Adrenal gland (tissue), 5 donors: ENCODE measurements around the gene CDKAL1.

ENCODE experiments used
- CTCF ChIP-seq, 6 experiments: fragments of 450-650 bp in 4 of 6; fragments of 200-600 bp in 2 of 6; sonication (generic) in 1 of 6; IDR thresholded peaks; 1 replicate in 5 of 6; 2 replicates in 1 of 6; pipeline versions ENCODE4 v1.5.1 to v1.8.0; 2016 to 2021; ENCODE audit warnings: antibody characterized with exemption in 6 of 6, mild to moderate bottlenecking in 2 of 6, moderate library complexity in 1 of 6
- POLR2A ChIP-seq, 2 donors: fragments of 450-650 bp; IDR thresholded peaks; one replicate each; pipeline ENCODE4 v1.6.1; 2017; ENCODE audit warnings: antibody characterized with exemption in 2 of 2, mild to moderate bottlenecking in 2 of 2, moderate library complexity in 1 of 2
- donor health status: DM: no; HTN: no; CAD: no.

DNA sequence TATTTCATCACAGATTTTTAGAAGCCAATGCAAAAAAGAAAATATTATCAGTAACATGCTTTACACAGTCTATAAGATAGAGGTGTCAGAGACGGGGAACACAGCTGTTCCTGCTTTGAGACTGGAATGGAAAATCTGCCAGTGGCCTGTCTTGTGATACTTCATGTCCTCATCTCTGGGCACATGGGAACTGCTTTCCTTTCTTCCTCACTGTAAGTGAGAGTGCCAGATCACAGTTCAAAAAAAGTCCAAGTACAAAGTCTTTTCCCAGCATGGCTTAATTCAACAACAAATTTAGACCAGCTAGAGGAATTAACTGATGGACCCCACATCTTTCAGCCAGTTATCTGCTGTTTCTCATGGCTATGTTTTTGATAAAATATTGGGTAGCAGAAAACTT, 490.4 kb downstream of the CDKAL1 start:
- no peak for TF ChIP-seq POLR2A (IDR thresholded peaks at IDR 0.05)
- TF ChIP-seq CTCF (IDR thresholded peaks at IDR 0.05), result no peak
